ENCODE data around the gene CTNNA3. TPM values are rescaled to one million over a fixed set of nuclear protein-coding genes. Genes with fewer than 3 reads are reported as not detected.

Gene CTNNA3
- total and polyA plus RNA-seq, 2 of the 4 experiments (the other 2 are of a cell fraction), result 0.19 to 0.90 TPM

DNA sequence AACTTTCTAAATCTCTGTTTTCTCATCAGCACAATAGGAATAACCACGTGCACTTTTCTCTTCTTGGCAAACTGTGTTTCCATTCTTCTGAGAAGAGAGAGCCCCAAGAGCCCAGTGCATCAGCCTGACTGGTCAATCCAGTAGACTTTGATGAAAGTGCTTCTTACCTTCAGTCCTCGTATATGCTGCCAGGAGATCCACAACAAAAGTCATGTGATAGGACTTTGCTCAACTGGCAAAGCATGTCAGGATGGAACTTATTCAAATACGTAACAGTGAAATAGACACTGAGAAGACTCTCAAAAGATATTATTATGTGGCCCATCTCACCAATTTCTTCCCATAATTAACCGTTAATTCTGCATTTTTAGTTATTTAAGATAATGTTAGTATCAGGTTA, 1801.6 kb downstream of the CTNNA3 start:
- dilution Hi-C loops (cut with HindIII; ENCODE audit: low sequenced_read_pairs, unreplicated experiment) (no loop called here), in situ Hi-C loops (cut with MboI; ENCODE audit: low sequenced_read_pairs) (no loop called here), intact Hi-C loops (cut with micrococcal nuclease) (no loop called here)
- POLR2A ChIA-PET (ENCODE audit: unreplicated experiment), result no interaction called here
- Histone ChIP-seq H4K91ac (ENCODE audit: insufficient read depth, low read depth, low read length) (no peak overlapping the region), H3K4ac (ENCODE audit: low read depth, low read length) (no peak overlapping the region), H3K27ac (ENCODE audit: insufficient read depth, low read length) (no peak overlapping the region), H2BK120ac (ENCODE audit: low read depth, low read length) (no peak overlapping the region), H3K79me1 (ENCODE audit: low read depth in 1 of 2, low read length in 2 of 2) (no peaks in the 10 kb centered on the region), H3K36me3 (ENCODE audit: control insufficient read depth, insufficient read depth, low read length) (no peaks in the 10 kb centered on the region), H4K5ac (ENCODE audit: low read depth, low read length) (no peak overlapping the region), H3K27me3 (ENCODE audit: control insufficient read depth, insufficient read depth, low read length) (no peaks in the 10 kb centered on the region), H3K18ac (ENCODE audit: low read depth, low read length) (no peak overlapping the region), H3K9me3 (ENCODE audit: control insufficient read depth, insufficient read depth, low read length) (no peaks in the 10 kb centered on the region), H2AK9ac (replicated peaks; ENCODE audit: low read depth, low read length, poor library complexity) (no peak overlapping the region), H2AK5ac (ENCODE audit: low read depth, low read length) (no peak overlapping the region), H2AFZ (replicated peaks; ENCODE audit: low read length, poor library complexity) (no peak overlapping the region), H3K9ac (ENCODE audit: low read depth, low read length) (no peak overlapping the region), H2BK15ac (ENCODE audit: low read depth, low read length) (no peak overlapping the region), H3K56ac (ENCODE audit: extremely low read depth, insufficient read depth, low read length) (no peak overlapping the region), H2BK20ac (ENCODE audit: low read depth, low read length) (no peak overlapping the region), H3K4me3 (ENCODE audit: insufficient read depth, low read depth, low read length) (no peak overlapping the region), H3K4me2 (ENCODE audit: low read depth, low read length) (no peak overlapping the region), H4K20me1 (ENCODE audit: insufficient read depth, low read length) (no peaks in the 10 kb centered on the region), H3K4me1 (ENCODE audit: control insufficient read depth, insufficient read depth, low read length) (no peaks in the 10 kb centered on the region), H3K14ac (replicated peaks; ENCODE audit: low read depth, low read length) (no peak overlapping the region), H3K9me1 (ENCODE audit: insufficient read depth, low read length) (no peaks in the 10 kb centered on the region), H3K23ac (ENCODE audit: low read depth, low read length) (no peak overlapping the region), H2BK5ac (ENCODE audit: low read depth, low read length, poor library complexity, severe bottlenecking) (no peak overlapping the region), H4K8ac (ENCODE audit: low read depth in 2 of 2, low read length in 2 of 2) (no peak overlapping the region)
- CTCF ChIA-PET, result no interaction called here
- no TSS peak for BruUV-seq (replicated peaks)
- ATAC-seq (ENCODE audit: low read depth) (no peak), DNase-seq (no peak)
- WGBS, 2 experiments (ENCODE audit: extremely low coverage in 2 of 2, insufficient read length in 1 of 2), result no CpG with 5 or more reads among the region's 4 CpGs
- TF ChIP-seq CEBPB (IDR thresholded peaks at IDR 0.05; ENCODE audit: low read depth, low read length), result no peak
- no peak for TF ChIP-seq POLR2A (IDR thresholded peaks at IDR 0.05; ENCODE audit: low read depth, low read length)
- TF ChIP-seq RCOR1 (IDR thresholded peaks at IDR 0.05; ENCODE audit: insufficient replicate concordance, low read length), result no peak
- no peak for TF ChIP-seq SMC3 (IDR thresholded peaks at IDR 0.05; ENCODE audit: low read depth, low read length)
- TF ChIP-seq ELK1 (IDR thresholded peaks at IDR 0.05; ENCODE audit: borderline replicate concordance, low read depth, low read length), result no peak
- TF ChIP-seq MAFK (IDR thresholded peaks at IDR 0.05; ENCODE audit: low read depth, low read length), result no peak
- TF ChIP-seq, protein P1, sequence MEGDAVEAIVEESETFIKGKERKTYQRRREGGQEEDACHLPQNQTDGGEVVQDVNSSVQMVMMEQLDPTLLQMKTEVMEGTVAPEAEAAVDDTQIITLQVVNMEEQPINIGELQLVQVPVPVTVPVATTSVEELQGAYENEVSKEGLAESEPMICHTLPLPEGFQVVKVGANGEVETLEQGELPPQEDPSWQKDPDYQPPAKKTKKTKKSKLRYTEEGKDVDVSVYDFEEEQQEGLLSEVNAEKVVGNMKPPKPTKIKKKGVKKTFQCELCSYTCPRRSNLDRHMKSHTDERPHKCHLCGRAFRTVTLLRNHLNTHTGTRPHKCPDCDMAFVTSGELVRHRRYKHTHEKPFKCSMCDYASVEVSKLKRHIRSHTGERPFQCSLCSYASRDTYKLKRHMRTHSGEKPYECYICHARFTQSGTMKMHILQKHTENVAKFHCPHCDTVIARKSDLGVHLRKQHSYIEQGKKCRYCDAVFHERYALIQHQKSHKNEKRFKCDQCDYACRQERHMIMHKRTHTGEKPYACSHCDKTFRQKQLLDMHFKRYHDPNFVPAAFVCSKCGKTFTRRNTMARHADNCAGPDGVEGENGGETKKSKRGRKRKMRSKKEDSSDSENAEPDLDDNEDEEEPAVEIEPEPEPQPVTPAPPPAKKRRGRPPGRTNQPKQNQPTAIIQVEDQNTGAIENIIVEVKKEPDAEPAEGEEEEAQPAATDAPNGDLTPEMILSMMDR (conservative IDR thresholded peaks at IDR 0.05; ENCODE audit: low read depth, low read length), result no peak
